Suprapubic skin (tissue), 4 donors: ENCODE results near the gene GALNT15. TPM values are rescaled to one million over a fixed set of nuclear protein-coding genes. Genes with fewer than 3 reads are reported as not detected.
A peak's percentile ranks its signal among the peaks of the same experiment; 100 is the strongest.

Experiments
- DNase-seq, 2 donors: peaks; one replicate each; pipeline ENCODE4 v3.0.0-alpha.2; 2019; ENCODE audit warnings: low spot score in 2 of 2
- H3K27ac ChIP-seq: fragments of 200-600 bp; sonication (generic); one replicate; pipeline ENCODE4 v1.5.1; 2019
- H3K27me3 ChIP-seq: fragments of 200-600 bp; sonication (generic); one replicate; pipeline ENCODE4 v1.5.1; 2019
- H3K36me3 ChIP-seq: fragments of 200-600 bp; sonication (generic); one replicate; pipeline ENCODE4 v1.5.1; 2019
- H3K4me1 ChIP-seq: fragments of 200-600 bp; sonication (generic); one replicate; pipeline ENCODE4 v1.5.1; 2019
- H3K4me3 ChIP-seq: fragments of 200-600 bp; sonication (generic); one replicate; pipeline ENCODE4 v1.5.1; 2019; ENCODE audit warnings: mild to moderate bottlenecking
- H3K9me3 ChIP-seq: fragments of 200-600 bp; sonication (generic); one replicate; pipeline ENCODE4 v1.5.1; 2019
- CTCF ChIP-seq, 2 donors: fragments of 200-600 bp in 1 of 2; fragments of 450-650 bp in 1 of 2; sonication (generic) in 1 of 2; IDR thresholded peaks; one replicate each; pipeline ENCODE4 v1.5.1; 2016 to 2019; ENCODE audit warnings: antibody characterized with exemption in 2 of 2, mild to moderate bottlenecking in 1 of 2, moderate library complexity in 1 of 2
- EP300 ChIP-seq: sonication (generic); formaldehyde crosslinking; IDR thresholded peaks from one replicate; pipeline ENCODE4 v1.6.1; 2017; ENCODE audit warnings: antibody characterized with exemption
- POLR2A ChIP-seq, 2 donors: fragments of 450-650 bp; IDR thresholded peaks; one replicate each; pipeline ENCODE4 v1.6.1; 2017; ENCODE audit warnings: antibody characterized with exemption in 2 of 2, mild to moderate bottlenecking in 2 of 2, moderate library complexity in 2 of 2
- POLR2AphosphoS5 ChIP-seq, 3 donors: sonication (generic); formaldehyde crosslinking; IDR thresholded peaks; one replicate each; pipeline ENCODE4 v1.6.1; 2017; ENCODE audit warnings: antibody characterized with exemption in 3 of 3
- WGBS: methylation state at CpG from one replicate; pipeline ENCODE4 v1.1.5; 2018; 5-methylcytosine and 5-hydroxymethylcytosine counted together
- total RNA-seq, 4 donors: library from RNA; depleted of rRNA; stranded (reverse); fragments of >200 nt; gene quantifications; one replicate each; pipeline ENCODE4 v1.1.0, GENCODE V29; 2016

The GALNT15 gene
- total RNA-seq, 4 donors from 2014 or later = 15.5 to 113 (median 49.1) TPM

GRCh38 chr3:16260046-16260445 is 85.6 kb downstream of the GALNT15 start:
- Histone ChIP-seq H3K27ac (no peak overlapping the region), H3K36me3 (peaks cover 23% of the 10 kb centered on the region), H3K4me3 (no peak overlapping the region), H3K4me1 (peaks cover 19% of the 10 kb centered on the region), H3K9me3 (no peaks in the 10 kb centered on the region), H3K27me3 (no peaks in the 10 kb centered on the region)
- WGBS = 84% methylated on average over 1 of the region's 1 CpG
- no peak for DNase-seq
- no peak for TF ChIP-seq POLR2AphosphoS5 (IDR thresholded peaks at IDR 0.05)
- TF ChIP-seq CTCF (IDR thresholded peaks at IDR 0.05) = no peak
- TF ChIP-seq POLR2A (IDR thresholded peaks at IDR 0.05) = no peak
- no peak for TF ChIP-seq EP300

GRCh38 chr3:16262174-16262573 is 87.7 kb downstream of the GALNT15 start:
- no peaks in the 10 kb centered on the region for H3K27me3 ChIP-seq
- H3K4me3 ChIP-seq = no peak overlapping the region
- 86% methylated on average over 4 of the region's 4 CpGs for WGBS
- TF ChIP-seq EP300 (no peak), POLR2A (IDR thresholded peaks at IDR 0.05) (no peak), POLR2AphosphoS5 (IDR thresholded peaks at IDR 0.05) (no peak), CTCF (IDR thresholded peaks at IDR 0.05) (no peak)
- H3K9me3 ChIP-seq = no peaks in the 10 kb centered on the region
- peaks cover 23% of the 10 kb centered on the region for H3K36me3 ChIP-seq
- H3K4me1 ChIP-seq = peaks cover 40% of the 10 kb centered on the region
- DNase-seq = no peak
- no peak overlapping the region for H3K27ac ChIP-seq

- WGBS = under 1% methylated on average over 21 of the region's 21 CpGs
- peak overlapping the region; percentile 57 for H3K4me3 ChIP-seq
- peaks cover 18% of the 10 kb centered on the region for H3K36me3 ChIP-seq
- H3K9me3 ChIP-seq = no peaks in the 10 kb centered on the region
- DNase-seq = no peak
- no peaks in the 10 kb centered on the region for H3K27me3 ChIP-seq
- TF ChIP-seq CTCF (IDR thresholded peaks at IDR 0.05) (no peak), POLR2AphosphoS5 (IDR thresholded peaks at IDR 0.05) (no peak), EP300 (no peak), POLR2A (IDR thresholded peaks at IDR 0.05) (no peak)
- H3K27ac ChIP-seq = peak overlapping the region; percentile 92
- H3K4me1 ChIP-seq = peaks cover 50% of the 10 kb centered on the region
Observed at GRCh38 chr3:16264174-16264707, 89.8 kb downstream of the GALNT15 start.

GRCh38 chr3:16264708-16265454 is 90.4 kb downstream of the GALNT15 start, which contains the start of the genes DPH3 and OXNAD1:
TSS of gene DPH3 (minus strand) at chr3:16264943. CDS start at chr3:16264876, 67 bp downstream.
TSS of gene OXNAD1 (plus strand) at chr3:16265212. CDS start at chr3:16270953, 5,741 bp downstream.
- Histone ChIP-seq H3K4me3 (peak within 1 kb of the TSS; percentile 57), H3K4me1 (peaks cover 50% of the 10 kb centered on the region), H3K27ac (peak within 1 kb of the TSS; percentile 92), H3K27me3 (no peaks in the 10 kb centered on the region), H3K9me3 (no peaks in the 10 kb centered on the region), H3K36me3 (peaks cover 12% of the 10 kb centered on the region)
- TF ChIP-seq POLR2A (IDR thresholded peaks at IDR 0.05) (peak in 1 of 2 donors; percentile 36), POLR2AphosphoS5 (IDR thresholded peaks at IDR 0.05) (peak; percentile 70 to 98 (median 85)), CTCF (IDR thresholded peaks at IDR 0.05) (peak in 1 of 2 donors; percentile 1), EP300 (no peak)
- WGBS = under 1% methylated on average over 19 of the region's 61 CpGs
- DNase-seq = peak; percentile 100

DNA sequence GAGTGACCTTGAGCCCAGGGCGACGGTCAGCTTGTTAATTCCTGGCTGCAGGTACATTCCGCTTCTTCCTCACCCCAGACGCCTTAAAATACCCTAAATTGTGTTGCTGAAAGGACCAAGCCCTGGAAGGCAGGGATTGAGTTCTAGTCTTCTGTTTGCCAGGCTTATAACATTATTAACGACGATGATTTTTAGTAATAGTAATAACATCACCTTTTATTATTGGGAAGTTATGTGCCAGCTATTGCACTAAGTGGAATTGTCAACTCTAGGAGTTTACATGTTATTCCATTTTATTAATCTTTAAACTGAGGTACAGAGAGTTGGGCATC is 90.9 kb downstream of the GALNT15 start:
- Histone ChIP-seq H3K27ac (peak overlapping the region; percentile 92), H3K4me3 (peak overlapping the region; percentile 57), H3K9me3 (no peaks in the 10 kb centered on the region), H3K4me1 (peaks cover 50% of the 10 kb centered on the region), H3K36me3 (peaks cover 6% of the 10 kb centered on the region), H3K27me3 (no peaks in the 10 kb centered on the region)
- under 1% methylated on average over 6 of the region's 6 CpGs for WGBS
- TF ChIP-seq EP300 = no peak
- TF ChIP-seq POLR2AphosphoS5 (IDR thresholded peaks at IDR 0.05) = no peak
- TF ChIP-seq POLR2A (IDR thresholded peaks at IDR 0.05) = no peak
- TF ChIP-seq CTCF (IDR thresholded peaks at IDR 0.05) = no peak
- DNase-seq = no peak
